NB4 (cell line): ENCODE results near the gene ALDH3A2.

ENCODE experiments used
- POLR2A ChIP-seq: IDR thresholded peaks from 2 replicates; pipeline ENCODE4 v1.6.1; 2011; ENCODE audit warnings: mild to moderate bottlenecking; ENCODE audit not compliant: insufficient read length; ENCODE audit errors: extremely low read depth
- TF ChIP-seq, protein P1 (sequence below): IDR thresholded peaks from one replicate; pipeline ENCODE4 v1.5.1; 2012; ENCODE audit warnings: low read depth, low read length

DNA sequence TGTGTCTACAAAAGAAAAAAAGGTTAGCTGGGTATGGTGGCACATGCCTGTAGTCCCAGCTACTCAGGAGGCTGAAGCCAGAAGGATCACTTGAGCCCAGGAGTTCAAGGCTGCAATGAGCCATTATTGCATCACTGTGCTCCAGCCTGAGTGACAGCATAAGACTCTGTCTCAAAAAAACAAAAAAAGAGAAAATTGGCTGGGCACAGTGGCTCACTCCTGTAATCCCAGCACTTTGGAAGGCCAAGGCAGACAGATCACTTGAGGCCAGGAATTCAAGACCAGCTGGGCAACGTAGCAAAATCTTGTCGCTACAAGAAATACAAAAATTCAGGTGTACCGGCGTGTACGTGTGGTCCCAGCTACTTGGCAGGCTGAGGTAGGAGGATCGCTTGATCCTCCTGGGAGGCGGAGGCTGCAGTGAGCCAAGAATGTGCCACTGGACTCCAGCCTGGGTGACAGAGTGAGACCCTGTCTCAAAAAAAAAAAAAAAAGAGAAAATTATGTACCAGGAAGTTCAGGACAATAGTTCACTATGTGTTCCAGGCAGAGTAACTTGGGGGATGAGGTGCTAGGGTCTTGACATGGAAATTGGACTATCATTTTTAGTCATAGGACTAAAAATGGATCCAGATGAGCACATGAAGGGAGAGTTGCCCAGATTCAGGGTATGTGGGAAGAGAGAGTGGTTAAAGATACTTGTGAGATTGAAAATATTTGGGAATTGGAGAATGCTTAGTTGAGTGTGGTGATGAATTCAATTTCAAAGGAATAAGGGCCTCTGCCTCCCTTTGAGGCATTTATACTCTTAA is 11.0 kb downstream of the ALDH3A2 start:
- no peak for TF ChIP-seq POLR2A
- TF ChIP-seq, protein P1, sequence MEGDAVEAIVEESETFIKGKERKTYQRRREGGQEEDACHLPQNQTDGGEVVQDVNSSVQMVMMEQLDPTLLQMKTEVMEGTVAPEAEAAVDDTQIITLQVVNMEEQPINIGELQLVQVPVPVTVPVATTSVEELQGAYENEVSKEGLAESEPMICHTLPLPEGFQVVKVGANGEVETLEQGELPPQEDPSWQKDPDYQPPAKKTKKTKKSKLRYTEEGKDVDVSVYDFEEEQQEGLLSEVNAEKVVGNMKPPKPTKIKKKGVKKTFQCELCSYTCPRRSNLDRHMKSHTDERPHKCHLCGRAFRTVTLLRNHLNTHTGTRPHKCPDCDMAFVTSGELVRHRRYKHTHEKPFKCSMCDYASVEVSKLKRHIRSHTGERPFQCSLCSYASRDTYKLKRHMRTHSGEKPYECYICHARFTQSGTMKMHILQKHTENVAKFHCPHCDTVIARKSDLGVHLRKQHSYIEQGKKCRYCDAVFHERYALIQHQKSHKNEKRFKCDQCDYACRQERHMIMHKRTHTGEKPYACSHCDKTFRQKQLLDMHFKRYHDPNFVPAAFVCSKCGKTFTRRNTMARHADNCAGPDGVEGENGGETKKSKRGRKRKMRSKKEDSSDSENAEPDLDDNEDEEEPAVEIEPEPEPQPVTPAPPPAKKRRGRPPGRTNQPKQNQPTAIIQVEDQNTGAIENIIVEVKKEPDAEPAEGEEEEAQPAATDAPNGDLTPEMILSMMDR: no peak
